Endometrial microvascular endothelial cells (primary cell): ENCODE measurements around the gene RXRB. TPM values are rescaled to one million over a fixed set of nuclear protein-coding genes. Genes with fewer than 3 reads are reported as not detected.
"Not testable (repeated sequence)": the region's sequence is repeated elsewhere in the genome, so short reads cannot be mapped to it uniquely, and the experiment has no call there.

ENCODE experiments used
- in situ Hi-C: cut with HindIII; loops from 2 replicates; pipeline ENCODE4 v1.10.0; 2017; ENCODE audit warnings: low sequenced_read_pairs, low pct_unique_long_range_greater_than_20kb; ENCODE audit errors: inconsistent ontology term
- total RNA-seq: library from RNA; depleted of rRNA; stranded (reverse); fragments of >200 nt; gene quantifications from one replicate; pipeline ENCODE4 v1.2.3, GENCODE V29; 2015; ENCODE audit errors: inconsistent ontology term

Gene RXRB
- total RNA-seq, 1 donor from 2014 or later: 19.3 TPM

- in situ Hi-C loops: no loop called here
Measured at GRCh38 chr6:33167374-33168283, 32.8 kb downstream of the RXRB start.

GRCh38 chr6:33166811-33167210 is 33.7 kb downstream of the RXRB start:
- in situ Hi-C loops: no loop called here

- in situ Hi-C loops: no loop called here
Measured at GRCh38 chr6:33166363-33166762, 34.1 kb downstream of the RXRB start.

GRCh38 chr6:33165581-33166258 is 34.7 kb downstream of the RXRB start:
- in situ Hi-C loops: no loop called here

- in situ Hi-C loops: no loop called here
Measured at GRCh38 chr6:33164665-33165373, 35.6 kb downstream of the RXRB start.

- in situ Hi-C loops: no loop called here
Measured at GRCh38 chr6:33164176-33164575, 36.3 kb downstream of the RXRB start.

- in situ Hi-C loops: no loop called here
Measured at GRCh38 chr6:33163540-33163939, 36.9 kb downstream of the RXRB start.

GRCh38 chr6:33161354-33162331 is 38.8 kb downstream of the RXRB start:
- in situ Hi-C loops: no loop called here

GRCh38 chr6:33160728-33161344 is 39.6 kb downstream of the RXRB start:
- in situ Hi-C loops: no loop called here

GRCh38 chr6:33160096-33160495 is 40.4 kb downstream of the RXRB start:
- in situ Hi-C loops: no loop called here

- in situ Hi-C loops: no loop called here
Measured at GRCh38 chr6:33156964-33157363, 43.5 kb downstream of the RXRB start.

- in situ Hi-C loops: no loop called here
Measured at GRCh38 chr6:33156561-33156960, 43.9 kb downstream of the RXRB start.

- in situ Hi-C loops: no loop called here
Measured at GRCh38 chr6:33154349-33154748, 46.1 kb downstream of the RXRB start.

GRCh38 chr6:33151050-33151449 is 49.4 kb downstream of the RXRB start:
- in situ Hi-C loops: no loop called here

- in situ Hi-C loops: not testable (repeated sequence)
Measured at GRCh38 chr6:33150560-33150959, 49.9 kb downstream of the RXRB start.

GRCh38 chr6:33147807-33148666 is 52.4 kb downstream of the RXRB start:
- in situ Hi-C loops: no loop called here

GRCh38 chr6:33144373-33144772 is 56.1 kb downstream of the RXRB start:
- in situ Hi-C loops: no loop called here
